GM19397 (cell line): Measurements from ENCODE around the gene SLC6A11.

Experiments
- ATAC-seq: cut with Tn5 transposase; IDR thresholded peaks from one replicate; pipeline ENCODE4 v1.9.1; 2021; ENCODE audit warnings: mild to moderate bottlenecking, moderate library complexity; ENCODE audit not compliant: unreplicated experiment

SLC6A11 gene

DNA sequence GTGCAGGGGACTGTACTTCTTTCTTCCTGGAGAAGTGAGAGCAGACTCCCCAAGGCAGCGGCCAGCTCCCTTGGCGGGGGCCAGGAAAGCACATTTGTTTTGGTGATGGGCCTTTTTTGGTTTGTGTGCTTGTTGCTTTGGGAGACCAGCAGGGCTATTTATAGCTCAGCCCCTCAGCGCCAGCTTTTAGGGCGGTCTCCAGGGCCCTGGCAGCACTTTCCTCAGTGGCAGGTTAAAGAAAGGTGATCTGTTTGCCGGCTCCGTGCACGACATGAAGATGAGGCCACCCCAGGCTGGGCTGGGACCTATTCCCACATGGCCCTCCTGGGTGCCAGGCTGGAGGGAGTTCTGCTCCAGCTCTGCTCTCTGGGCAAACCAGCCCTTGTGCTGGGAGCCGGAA is 21.8 kb downstream of the SLC6A11 start:
- no peak for ATAC-seq

GRCh38 chr3:10839167-10839566 is 23.1 kb downstream of the SLC6A11 start:
- no peak for ATAC-seq

DNA sequence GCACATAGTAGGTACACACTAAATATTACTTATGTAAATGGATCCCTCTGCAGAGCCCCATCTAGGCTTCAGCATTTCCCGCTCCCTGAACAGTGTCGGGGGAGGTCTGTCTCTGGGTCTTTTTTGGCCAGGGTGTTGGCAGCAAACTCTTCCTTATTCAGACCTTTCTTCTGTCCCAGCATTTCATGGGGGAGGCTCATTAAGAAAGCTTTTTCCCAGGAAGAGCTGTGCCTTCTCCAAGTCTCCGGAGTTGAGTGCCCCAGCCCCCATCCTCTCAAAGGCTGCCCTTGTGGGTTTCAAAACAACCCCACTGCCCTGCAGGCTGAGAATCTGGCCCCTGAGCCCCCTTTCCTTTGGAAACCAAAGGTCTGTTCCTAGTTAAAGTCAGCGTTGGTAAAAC is 25.1 kb downstream of the SLC6A11 start:
- no peak for ATAC-seq

- ATAC-seq = no peak
Measured at GRCh38 chr3:10843378-10843777, 27.4 kb downstream of the SLC6A11 start.

DNA sequence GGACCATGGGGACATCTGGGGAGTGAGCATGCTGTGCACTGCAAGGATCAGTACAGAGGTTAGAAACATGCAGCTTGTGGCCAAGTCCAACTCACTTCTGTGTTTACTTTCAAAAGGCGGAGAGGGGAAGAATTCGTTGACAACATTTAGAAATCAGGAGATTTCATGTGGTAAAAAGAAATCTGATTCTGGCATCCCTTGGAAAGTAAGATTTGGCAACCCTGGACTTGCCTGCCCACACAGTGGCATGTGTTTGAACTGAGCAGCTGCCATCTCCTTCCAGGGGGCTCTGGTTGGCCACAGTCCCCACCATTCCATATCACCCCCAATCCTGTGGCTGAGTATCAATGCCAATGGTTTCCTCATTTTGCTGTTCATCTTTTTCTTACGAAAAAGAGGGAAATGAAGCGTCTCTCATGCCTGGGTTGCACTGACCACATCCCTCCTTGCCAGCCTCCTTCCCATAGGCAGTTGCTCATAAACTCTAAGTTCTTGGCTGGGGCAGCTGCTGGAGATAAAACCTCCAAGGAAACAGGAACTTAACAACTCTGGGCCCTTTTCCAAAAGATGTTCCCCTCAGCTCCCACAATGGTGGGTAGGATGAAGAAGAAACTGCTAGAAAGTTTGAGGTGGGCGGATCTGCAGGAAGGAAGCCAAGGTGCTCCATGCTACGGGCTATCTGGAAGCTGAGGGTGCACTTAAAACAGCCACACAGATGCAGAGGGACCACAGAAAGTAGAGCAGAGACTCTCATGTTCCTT is 29.2 kb downstream of the SLC6A11 start:
- ATAC-seq = no peak

GRCh38 chr3:10845839-10846656 is 30.0 kb downstream of the SLC6A11 start:
- no peak for ATAC-seq

GRCh38 chr3:10846657-10846975 is 30.6 kb downstream of the SLC6A11 start:
- no peak for ATAC-seq

DNA sequence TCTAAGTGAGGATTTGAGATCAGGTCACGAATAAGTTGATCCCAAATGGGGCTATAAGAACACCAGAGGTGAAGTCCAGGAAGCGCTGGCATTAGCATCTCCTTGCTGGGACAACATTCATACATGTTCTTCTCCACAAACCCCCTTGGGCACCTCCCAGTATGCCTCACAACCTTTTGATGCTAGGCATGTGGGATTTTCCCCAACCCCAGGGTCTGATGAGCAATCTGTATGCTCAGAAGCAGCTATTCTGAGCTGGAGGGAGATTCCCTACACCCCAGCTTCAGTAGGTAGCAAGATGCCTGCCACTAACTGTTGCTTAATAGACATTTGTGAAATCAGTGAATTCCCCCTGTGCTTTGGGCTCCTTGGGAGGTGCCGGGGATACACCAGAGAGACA is 32.2 kb downstream of the SLC6A11 start:
- ATAC-seq = no peak

GRCh38 chr3:10852066-10852808 is 36.2 kb downstream of the SLC6A11 start:
- ATAC-seq = no peak

DNA sequence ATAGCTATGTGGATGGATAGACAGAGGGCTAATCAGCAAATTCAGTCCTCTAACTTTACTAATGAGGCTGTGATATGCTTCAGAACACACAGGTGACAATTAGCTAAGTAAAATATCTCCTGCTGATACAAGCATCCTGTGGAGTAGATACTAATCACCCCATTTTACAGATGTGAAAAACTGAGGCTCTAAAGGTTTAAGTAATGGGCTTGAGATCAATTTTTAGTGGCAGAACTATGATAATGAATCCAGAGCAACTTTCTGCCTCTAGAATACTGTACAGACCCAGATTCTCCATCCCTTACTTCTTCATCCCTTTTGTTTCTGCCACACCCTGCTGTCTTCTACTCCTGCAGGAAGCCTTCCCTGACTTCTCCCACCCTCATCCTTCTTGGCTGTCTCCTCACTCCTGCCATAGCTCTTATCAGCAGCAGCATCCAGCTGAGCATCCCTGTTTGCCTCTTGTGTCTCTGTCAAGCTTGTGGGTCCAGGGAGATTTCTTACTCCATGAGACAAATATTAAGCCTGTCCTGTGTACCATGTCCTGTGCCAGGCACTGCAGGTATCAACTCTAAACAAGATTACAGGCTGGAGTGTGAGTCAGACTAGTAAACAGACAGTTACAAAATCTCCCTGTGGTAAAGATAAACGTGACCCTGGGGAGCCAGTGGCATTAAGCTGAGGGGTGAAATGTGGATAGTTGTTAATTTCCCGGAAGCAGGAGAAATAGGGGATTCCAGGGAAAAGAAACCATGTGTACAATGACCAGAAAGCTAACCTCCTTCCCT is 39.2 kb downstream of the SLC6A11 start:
- ATAC-seq = no peak

GRCh38 chr3:10855871-10856662 is 40.0 kb downstream of the SLC6A11 start:
- ATAC-seq = no peak

- no peak for ATAC-seq
Measured at GRCh38 chr3:10857235-10857634, 41.2 kb downstream of the SLC6A11 start.

DNA sequence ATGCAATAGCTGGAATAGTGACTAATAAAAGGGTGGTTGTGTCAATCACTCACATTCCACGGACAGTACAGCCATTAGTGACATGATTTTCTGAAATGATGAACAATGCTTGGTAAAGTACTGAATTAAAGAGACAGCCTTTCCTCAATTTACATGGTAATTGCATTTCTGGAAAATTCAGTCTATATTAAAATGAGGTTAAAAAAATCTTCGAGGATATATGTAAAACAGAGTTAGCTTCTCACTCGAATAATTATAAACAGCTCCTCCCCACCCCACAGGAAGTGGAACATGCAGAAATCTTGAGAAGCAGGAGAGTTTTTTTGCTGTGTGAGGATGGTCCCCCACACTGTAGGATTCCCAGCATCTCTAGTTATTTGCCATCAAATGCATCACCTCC is 42.1 kb downstream of the SLC6A11 start:
- ATAC-seq = no peak

GRCh38 chr3:10867384-10867783 is 51.4 kb downstream of the SLC6A11 start:
- no peak for ATAC-seq

GRCh38 chr3:10869460-10869859 is 53.4 kb downstream of the SLC6A11 start:
- no peak for ATAC-seq

- no peak for ATAC-seq
Measured at GRCh38 chr3:10870296-10870695, 54.3 kb downstream of the SLC6A11 start.

DNA sequence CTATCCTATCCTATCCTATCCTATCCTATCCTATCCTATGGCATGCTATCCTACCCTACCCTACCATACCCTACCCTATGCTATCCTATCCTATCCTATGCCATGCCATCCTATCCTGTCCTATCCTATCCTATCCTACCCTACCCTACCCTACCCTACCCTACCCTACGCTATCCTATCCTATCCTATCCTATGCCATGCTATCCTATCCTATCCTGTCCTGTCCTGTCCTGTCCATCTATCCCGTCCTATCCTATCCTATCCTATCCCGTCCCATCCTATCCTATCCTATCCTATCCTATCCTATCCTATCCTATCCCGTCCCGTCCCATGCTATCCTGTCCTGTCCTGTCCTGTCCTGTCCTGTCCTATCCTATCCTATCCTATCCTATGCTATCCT is 57.4 kb downstream of the SLC6A11 start:
- no peak for ATAC-seq

DNA sequence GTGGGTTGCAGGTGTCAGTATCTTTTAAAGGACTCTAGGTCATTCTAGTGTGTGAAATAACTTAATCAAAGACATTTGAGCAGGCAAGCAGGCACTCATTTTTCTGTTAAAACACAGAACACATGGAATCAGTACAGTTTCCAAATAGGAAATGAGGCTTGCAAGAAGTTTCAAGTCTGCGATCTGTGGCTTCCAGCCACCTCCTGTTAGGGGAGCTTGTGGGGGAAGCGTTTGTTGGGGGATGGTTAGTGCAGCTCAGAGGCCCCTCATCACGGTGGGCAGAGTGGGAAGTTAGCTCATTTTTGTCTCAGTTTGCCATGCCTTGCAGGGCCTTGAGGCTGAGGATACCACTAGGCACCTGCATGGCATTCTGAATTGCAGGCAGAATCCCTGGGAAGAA is 59.9 kb downstream of the SLC6A11 start:
- no peak for ATAC-seq

DNA sequence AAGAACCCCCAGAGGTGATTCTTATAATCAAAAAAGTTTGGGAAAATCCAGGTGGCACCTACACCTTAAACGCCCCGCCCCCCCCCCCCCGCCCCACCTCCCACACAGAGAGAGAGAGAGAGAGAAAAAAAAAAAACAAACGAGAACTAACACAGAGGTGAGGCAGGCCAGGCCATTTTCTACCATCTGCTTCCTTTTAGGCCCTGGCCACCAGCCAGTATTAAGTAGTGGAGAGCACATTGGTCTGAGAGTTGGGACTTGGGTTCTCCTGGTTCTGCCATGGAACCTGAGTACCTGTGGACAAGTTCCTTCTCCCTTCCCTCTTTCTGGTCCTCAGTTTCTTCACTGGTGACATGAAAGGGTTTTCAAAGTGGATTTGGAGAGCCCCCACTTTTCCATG is 60.6 kb downstream of the SLC6A11 start:
- no peak for ATAC-seq

DNA sequence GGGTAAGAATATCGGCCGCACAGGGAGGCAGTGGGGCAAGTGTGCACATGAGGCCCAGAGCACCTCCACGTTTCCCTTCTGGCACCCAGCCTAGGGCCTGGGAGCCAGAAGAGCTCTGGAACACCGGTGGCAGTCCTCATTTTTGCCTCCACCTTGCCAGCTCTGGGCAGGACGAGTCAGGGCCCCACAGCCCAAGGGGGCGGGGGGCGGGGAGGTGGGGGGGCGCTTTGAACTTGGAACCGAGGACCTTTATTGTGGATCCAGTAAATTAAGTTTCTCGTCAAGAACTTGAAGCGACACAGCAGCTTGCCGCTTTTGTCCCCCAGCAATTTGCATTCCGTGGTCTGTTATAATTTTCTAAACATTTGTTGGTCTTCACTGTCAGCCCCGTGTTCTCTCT is 66.8 kb downstream of the SLC6A11 start:
- ATAC-seq = no peak
